Brain microvascular endothelial cell (primary cell): ENCODE results near the gene KLK11.

ENCODE experiments used
- DNase-seq: peaks from one replicate; pipeline ENCODE4 v3.0.0-alpha.2; 2020
- H3K27ac ChIP-seq: fragments of 250-450 bp; sonication (Bioruptor Pico); 2 replicates; pipeline ENCODE4 v1.5.1; 2020; ENCODE audit warnings: mild to moderate bottlenecking, moderate library complexity
- H3K27me3 ChIP-seq: fragments of 250-450 bp; sonication (Bioruptor Pico); replicated peaks from 2 replicates; pipeline ENCODE4 v1.5.1; 2020; ENCODE audit warnings: mild to moderate bottlenecking
- H3K36me3 ChIP-seq: fragments of 250-450 bp; sonication (Bioruptor Pico); replicated peaks from 2 replicates; pipeline ENCODE4 v1.5.1; 2020; ENCODE audit warnings: mild to moderate bottlenecking
- H3K4me3 ChIP-seq: 2 replicates; pipeline ENCODE4 v1.5.1; 2011; ENCODE audit warnings: low read depth, mild to moderate bottlenecking, control low read depth, low read length, moderate library complexity
- in situ Hi-C: cut with HindIII; loops from 2 replicates; pipeline ENCODE4 v1.10.0; 2017; ENCODE audit warnings: low sequenced_read_pairs, low pct_ligation_motif_present
- TF ChIP-seq, protein P1 (sequence below): IDR thresholded peaks from 2 replicates; pipeline ENCODE4 v1.5.1; 2011; ENCODE audit warnings: low read depth, mild to moderate bottlenecking, moderate library complexity, low read length, control low read depth, inconsistent platforms; ENCODE audit errors: missing control alignments

The KLK11 gene, protein sequence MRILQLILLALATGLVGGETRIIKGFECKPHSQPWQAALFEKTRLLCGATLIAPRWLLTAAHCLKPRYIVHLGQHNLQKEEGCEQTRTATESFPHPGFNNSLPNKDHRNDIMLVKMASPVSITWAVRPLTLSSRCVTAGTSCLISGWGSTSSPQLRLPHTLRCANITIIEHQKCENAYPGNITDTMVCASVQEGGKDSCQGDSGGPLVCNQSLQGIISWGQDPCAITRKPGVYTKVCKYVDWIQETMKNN

DNA sequence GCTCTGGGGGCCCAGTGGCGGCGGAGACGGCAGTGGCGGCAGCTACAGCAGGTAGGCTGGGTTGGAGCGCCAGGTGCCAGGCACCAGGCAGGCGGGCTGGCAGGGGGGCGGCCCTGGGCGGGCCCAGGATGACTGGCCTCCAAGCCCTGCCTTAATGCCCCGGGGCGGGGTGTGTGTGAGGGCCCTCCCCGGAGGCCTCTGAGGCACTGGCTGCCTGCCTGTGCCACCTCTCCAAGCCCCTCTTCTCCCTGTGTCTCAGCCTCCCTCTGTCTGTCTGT, at the start of gene KLK11:
KLK11 (minus strand) TSS at position 63 of the 278 bp plus-strand sequence. CDS start 985 bp downstream, outside the sequence.
- Histone ChIP-seq H3K36me3 (no peaks in the 10 kb centered on the region), H3K27me3 (no peaks in the 10 kb centered on the region), H3K27ac (no peak within 1 kb of the TSS), H3K4me3 (no peak within 1 kb of the TSS)
- in situ Hi-C loops, result no loop called here
- no peak for DNase-seq
- TF ChIP-seq, protein P1, sequence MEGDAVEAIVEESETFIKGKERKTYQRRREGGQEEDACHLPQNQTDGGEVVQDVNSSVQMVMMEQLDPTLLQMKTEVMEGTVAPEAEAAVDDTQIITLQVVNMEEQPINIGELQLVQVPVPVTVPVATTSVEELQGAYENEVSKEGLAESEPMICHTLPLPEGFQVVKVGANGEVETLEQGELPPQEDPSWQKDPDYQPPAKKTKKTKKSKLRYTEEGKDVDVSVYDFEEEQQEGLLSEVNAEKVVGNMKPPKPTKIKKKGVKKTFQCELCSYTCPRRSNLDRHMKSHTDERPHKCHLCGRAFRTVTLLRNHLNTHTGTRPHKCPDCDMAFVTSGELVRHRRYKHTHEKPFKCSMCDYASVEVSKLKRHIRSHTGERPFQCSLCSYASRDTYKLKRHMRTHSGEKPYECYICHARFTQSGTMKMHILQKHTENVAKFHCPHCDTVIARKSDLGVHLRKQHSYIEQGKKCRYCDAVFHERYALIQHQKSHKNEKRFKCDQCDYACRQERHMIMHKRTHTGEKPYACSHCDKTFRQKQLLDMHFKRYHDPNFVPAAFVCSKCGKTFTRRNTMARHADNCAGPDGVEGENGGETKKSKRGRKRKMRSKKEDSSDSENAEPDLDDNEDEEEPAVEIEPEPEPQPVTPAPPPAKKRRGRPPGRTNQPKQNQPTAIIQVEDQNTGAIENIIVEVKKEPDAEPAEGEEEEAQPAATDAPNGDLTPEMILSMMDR, result no peak

DNA sequence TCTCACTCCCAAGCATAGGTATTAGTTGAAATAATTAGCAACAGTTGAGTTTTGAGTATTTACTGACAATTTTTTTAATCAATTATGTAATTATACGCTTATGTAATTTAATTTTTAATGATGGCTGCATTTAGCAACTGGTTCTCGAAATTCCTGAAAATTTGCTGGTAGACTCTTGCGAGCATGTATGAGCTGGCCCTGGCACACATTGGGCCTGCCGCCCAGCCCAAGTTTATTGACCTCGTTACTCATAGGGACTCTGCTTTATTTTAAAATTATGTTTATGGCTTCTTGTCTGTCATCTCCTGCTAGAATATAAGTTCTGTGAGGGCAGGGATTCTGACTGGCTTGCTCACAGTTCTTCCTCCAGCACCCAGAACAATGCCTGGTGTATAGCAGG, 49.6 kb upstream of the KLK11 start:
- TF ChIP-seq, protein P1, result no peak
- no peaks in the 10 kb centered on the region for H3K27me3 ChIP-seq
- H3K36me3 ChIP-seq, result no peaks in the 10 kb centered on the region
- no peak for DNase-seq
- no peak overlapping the region for H3K27ac ChIP-seq
- in situ Hi-C loops, result no loop called here
- no peak overlapping the region for H3K4me3 ChIP-seq

DNA sequence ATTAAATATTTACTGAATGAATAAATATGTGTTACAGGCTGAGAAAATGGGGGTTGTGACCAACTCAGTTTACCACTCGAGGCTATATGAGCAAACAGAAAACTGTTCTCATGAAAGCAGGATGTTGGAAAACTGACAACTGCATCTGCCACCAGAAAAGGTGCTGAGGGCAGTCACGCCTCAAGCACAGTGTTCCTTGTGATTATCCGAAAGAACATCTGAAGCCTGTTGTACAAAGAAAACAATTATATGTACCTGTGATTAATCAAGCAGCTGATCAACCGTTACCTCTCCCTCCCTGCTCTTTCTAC, 44.6 kb upstream of the KLK11 start:
- DNase-seq, result no peak
- H3K27ac ChIP-seq, result no peak overlapping the region
- no peaks in the 10 kb centered on the region for H3K36me3 ChIP-seq
- TF ChIP-seq, protein P1, result no peak
- no peak overlapping the region for H3K4me3 ChIP-seq
- in situ Hi-C loops, result no loop called here
- no peaks in the 10 kb centered on the region for H3K27me3 ChIP-seq

DNA sequence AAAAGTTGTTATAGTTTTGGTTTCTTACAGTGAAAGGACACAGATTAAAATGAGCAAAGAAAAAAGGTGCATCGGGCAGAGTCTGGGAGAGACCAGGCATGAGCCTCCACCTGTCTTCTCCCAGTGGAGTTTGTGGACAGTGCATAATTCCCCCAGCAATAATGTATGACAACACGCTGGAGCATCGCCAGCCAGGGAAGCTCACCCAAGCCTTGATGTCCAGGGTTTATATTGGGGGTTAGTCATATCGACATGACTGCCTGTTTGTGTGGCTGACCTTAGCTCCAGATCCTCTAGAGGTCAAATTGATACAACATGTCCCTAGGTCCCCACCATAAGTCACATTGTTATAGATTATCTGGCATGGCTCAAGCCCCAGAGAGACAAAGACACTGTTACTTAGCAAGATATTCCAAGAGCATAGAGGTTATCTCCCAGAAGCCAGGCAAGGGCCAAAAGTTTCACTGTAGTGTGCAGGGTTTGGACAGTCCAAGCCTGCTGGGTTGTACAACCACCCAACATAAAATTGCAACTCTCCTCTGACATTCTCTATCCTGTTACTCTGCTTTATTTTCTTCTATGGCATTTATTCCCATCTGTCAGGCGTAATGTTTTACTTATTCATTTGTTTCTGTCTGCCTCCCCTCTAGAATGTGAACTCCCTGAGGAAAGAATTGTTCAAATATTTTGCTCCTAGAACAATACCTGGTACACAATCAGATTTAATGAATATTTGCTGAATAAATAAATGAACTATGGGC, 44.1 kb upstream of the KLK11 start:
- no peaks in the 10 kb centered on the region for H3K36me3 ChIP-seq
- TF ChIP-seq, protein P1, result no peak
- no peaks in the 10 kb centered on the region for H3K27me3 ChIP-seq
- DNase-seq, result no peak
- in situ Hi-C loops, result no loop called here
- H3K4me3 ChIP-seq, result no peak overlapping the region
- no peak overlapping the region for H3K27ac ChIP-seq

DNA sequence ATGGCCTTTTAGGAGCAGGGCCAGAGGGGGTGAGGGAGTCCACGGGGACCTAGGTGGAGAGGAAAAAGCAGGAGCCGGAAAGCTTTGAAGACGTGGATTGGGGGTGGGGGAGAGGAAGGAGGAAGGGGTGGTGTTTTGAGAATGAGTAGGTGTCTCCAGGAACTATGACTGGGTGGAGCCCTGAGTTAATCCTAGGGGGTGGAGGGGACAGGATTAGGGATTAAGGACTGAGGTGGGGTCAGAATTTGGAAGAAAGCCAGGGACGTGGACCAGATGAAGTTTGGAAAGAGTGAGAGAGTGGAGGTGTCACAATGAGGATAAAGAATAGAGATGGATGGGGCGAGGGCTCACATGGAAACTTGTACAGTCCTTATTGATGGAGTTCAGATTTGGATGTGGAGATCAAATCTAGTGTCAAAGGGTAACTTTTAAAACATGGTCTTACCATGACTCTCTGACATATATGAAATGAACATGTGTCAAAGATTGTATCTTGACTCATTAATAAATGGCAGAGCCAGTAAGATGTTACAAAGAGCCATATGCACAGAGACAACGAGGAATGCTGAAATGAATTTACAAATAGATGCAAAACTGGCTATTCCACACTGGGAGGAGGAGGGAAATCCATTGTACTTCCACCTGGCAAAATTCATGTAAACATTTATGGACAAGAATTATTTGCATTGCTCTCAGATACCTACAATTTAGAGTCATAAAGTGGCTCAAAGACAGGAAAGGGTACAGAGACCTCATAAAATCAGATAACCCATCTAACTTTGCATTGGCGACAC, 40.2 kb upstream of the KLK11 start:
- no peak overlapping the region for H3K4me3 ChIP-seq
- DNase-seq, result no peak
- in situ Hi-C loops, result no loop called here
- H3K27ac ChIP-seq, result no peak overlapping the region
- TF ChIP-seq, protein P1, result no peak
- H3K36me3 ChIP-seq, result no peaks in the 10 kb centered on the region
- H3K27me3 ChIP-seq, result no peaks in the 10 kb centered on the region
